Central memory CD4-positive, alpha-beta T cell (primary cell): Measurements from ENCODE around the gene AHR.

Experiments used
- DNase-seq: peaks from one replicate; pipeline ENCODE4 v3.0.0; 2022
- total RNA-seq, 3 experiments: gene quantifications; one replicate each; lab custom pipeline; 2026; lab: John Stamatoyannopoulos, UW

Gene AHR
- 95.9 to 226 (median 163) reads per million in 3 experiments for total RNA-seq

DNA sequence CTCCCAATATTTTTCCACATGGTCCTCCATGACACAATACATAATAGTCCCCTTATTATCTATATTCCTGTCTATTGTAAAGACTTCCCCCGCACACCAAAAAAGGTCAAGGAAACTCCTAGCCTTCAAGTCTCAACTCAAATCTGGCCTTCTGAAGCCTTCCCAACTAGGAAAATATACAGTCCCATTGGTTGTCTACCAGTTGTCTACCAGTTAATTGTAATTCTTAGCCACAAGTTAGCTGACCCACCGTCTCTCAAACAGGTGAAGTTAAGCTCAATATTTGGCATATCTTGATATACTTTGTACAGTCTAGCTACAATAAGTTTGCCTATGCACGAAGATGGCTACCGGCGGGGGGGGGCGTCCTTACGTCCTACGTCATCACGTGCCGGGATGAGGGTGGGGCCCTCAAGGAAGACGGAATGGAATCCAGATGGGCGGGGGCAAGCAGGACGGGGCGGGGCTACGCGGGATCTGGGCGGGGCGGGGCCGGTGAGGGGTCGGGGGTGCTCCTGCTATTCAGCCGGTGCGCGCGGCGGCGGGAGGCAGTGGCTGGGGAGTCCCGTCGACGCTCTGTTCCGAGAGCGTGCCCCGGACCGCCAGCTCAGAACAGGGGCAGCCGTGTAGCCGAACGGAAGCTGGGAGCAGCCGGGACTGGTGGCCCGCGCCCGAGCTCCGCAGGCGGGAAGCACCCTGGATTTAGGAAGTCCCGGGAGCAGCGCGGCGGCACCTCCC, at the start of gene AHR:
Gene AHR, plus strand, starts transcription at position 551 of the 738 bp plus-strand sequence. CDS start 613 bp downstream, outside the sequence.
- DNase-seq, result peak; percentile 81

DNA sequence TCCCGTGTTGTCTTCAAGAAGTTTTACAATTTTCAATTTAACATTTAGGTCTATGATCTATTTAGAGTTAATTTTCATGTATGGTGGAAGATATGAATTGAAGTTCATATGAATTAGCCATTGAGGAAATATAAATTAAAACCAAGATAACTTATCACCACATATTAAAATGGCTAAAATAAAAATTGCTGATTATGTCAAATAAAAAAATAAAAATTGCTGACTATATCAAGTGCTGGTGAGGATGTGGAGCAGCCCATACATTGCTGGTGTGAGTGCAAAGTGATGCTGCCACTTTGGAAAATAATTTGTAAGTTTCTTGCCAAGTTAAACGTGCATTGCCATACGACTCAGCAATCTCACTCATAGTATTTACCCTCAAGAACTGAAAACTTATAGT, 44.6 kb upstream of the AHR start:
- no peak for DNase-seq

DNA sequence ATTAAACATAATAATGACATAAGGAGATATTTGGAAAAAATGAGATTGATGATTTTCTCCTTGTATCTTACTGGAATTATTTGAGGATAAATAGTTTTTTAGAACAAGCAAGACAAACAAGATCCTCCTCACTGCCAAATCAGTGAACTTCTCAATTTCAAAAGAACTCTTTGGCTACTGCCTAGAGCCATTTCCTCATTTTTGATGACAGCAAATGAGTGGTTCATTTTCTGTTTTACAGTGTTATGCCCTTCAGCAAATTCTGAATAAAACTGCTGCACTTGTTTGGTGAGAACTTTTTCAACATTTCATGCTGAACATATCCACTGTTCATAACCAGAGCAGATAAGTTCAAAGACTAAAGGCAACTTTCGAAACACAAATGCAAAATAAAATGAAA, 42.5 kb upstream of the AHR start:
- no peak for DNase-seq

DNA sequence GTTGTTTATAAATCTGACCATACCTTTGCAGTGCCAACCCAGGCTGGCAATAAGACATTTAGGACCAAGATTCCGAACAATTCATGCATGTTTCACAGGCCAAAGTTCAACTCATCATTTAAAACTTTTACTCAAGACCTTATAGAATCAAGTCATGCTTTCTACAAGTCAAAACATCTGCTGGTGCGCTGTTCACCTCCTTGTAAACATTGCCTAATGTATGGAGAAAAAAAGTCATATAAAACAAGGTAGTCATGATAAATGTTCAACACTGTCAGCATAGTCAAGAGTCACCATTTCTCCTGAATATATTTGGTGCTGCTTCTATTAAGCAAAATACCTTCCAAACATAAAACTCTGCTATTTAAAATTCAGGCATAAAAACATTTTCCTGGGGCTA, 42.1 kb upstream of the AHR start:
- no peak for DNase-seq

DNA sequence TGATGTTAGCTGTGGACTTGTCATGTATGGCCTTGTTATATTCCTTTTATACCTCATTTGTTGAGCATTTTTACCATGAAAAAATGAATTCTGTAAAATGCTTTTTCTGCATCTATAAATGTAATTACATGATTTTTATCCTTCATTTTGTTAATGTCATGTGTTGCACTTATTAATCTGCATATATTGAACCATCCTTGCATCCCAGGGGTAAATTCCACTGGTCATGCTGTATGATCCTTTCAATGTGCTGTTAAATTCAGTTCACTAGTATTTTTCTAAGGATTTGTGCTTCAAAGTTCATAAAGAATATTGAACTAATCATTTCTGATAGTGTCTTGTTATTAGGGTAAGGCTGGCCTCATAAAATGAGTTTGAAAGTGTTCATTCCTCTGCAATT, 31.9 kb upstream of the AHR start:
- DNase-seq, result no peak

DNA sequence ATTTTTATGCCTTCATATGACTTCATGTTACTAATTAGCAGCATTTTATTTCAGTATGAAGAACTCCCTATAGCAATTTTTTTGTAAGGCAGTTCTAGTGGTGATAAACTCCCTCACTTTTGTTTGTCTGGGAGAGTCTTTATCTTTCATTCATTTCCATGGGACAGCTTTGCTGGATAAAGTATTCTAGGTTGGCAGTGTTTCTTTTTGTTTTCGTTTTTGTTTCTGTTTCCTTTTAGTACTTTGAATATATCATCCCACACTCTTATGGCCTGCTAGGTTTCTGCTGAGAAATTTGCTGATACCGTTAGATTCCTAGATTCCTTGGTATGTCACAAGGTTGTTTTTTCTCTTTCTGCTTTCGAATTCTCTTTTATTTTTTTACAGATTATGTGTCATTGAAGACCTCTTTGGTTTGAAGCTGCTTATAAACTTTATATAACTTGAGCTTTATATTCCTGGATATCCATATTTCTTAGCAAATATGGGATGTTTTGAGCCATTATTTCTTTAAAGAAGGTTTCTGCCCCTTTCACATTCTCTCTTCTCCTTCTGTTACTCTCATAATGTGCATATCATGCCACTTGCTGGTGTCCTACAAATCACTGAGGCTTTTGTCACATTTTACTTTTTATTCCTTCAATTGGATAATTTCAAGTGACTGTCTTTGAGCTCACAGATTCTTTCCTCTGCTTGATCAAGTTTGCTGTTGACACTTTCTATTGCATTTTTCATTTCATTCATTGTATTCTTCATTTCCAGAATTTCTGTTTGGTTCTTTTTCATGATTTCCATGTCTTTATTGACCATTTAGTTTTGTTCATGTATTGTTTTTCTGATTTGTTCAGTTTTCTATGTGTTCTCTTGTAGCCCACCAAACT, 28.9 kb upstream of the AHR start:
- no peak for DNase-seq

DNA sequence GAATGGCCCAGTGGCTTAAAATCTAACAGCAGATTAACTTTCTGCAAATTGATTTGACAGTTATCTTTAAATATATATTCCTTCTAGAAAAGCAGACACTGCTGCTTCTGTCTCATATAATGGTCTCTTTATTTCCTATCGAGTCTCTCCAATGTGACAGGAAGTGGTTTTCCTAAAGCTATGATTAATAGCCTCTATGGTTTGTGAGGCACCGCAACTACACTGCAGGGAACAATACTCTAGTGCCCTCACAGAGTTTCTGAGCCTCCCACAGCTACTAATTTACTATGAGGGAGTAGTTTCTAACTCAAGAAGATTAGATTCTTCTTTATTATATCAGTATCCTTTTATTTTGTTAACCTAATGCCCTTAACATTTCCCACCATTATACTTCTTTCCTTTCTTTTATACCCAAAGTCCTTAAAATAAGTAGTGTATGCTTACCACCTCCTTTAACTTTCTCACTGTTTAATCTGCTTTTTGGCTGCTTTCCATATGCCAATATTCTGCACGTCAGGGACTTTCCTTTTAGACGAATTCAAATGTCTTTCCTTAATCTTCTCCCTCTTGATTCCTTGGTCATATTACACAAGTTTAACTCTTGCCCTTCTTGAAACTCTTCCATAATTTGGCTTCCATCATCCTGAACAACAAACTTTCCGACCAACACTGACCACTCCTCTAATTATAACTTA, 23.8 kb upstream of the AHR start:
- no peak for DNase-seq

DNA sequence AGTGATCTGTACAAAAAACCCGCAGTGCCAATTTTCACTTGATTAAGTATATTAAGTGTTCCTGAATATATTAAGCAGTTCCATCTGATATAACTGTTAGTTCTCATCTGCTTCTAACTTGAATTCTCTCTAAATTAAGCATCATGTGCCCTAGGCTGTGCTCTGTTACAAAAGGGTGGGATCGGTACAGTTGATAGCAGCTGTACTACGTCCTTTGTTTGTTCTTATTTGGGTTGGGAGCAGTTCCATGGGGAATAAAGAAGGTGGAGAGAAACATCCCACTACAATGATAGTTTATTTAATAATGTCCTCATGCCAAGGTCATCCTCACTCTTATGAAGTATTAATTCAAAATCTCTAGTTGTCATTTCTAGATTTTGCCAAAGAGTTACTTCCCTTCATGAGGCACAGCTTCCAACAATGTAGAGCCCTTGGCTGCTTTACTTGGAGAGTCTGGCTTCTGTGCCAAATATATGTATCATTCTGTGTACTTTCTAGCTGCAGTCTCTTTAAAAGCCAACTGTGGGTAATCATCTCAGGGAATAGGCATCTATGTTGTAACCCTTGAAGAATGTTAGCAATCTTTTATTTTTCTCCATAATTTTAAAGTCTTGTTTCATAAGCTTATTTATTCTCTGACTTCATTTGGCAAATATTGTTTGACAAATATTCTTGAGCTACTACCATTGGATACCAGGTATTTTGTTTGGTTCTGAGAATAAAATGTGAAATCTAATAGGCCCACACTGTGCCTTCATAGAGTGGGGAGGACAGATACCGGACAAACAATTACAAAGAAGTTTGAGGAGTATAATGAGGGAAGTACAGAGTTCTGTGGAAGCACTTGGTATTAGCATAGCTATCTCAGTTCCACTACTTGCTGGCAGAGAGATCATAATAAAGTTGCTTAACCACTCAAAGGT, 22.4 kb upstream of the AHR start:
- DNase-seq, result no peak

DNA sequence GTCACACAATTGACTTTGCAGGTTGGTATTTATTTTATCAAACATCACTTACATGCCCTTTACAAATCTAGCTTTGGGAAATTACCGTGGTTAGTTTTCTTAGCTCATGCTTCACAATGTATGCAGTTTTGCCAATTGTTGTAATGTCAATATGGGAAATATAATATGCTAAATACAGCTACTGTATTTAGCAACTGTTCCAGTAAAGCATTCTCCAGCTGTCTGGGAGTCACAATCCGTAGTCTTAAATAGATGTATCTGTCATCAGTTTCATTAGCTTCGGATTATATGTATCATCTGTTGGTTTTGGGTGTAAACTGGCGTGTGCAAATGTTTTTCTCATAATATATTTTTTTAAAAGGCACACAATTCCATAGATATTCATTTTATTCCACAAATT, 19.4 kb upstream of the AHR start:
- DNase-seq, result no peak

DNA sequence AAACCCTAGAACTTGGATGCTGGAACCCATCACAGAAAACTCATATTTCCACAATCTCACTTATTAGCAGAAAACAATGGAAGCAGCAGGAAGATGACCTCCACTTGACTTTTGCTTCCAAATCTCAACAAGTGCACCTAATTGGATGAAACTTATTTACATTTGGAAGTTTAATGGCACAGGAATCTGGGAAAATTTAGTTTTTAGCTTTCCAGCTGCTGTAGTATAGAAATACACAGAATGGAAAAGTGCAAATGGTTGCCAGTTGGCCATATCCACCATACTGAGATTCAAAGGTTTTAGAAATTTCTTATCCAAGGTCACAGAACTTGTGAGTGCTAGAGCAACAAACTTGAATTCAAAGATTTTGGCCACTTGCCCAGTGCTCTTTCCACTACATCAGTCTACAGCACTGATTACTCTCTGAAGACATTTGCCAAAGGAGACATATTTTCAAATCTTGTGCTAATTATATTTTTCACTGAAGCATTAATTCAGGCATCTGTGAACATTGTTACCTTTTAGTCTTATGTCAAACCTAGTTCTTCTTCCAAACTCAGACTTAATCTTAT, 9.3 kb upstream of the AHR start:
- DNase-seq, result no peak

DNA sequence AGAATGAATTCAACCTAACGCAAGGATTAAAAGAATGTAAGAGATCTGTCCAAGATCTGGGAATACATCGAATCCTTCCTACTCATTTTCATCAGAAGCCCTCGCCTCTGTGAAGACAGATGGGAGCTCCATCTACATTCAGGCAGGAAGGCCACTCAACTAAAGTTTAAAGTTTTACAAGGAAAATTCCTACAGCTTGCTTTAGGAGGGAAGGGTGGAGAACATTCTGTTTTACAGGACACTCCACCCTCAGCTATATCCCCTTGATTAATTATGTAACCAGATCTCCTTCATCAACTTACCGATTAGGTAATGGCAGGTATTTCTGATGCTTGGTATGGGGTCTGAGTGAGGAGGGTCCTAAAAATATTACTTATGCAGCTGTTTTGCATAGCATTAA, 5.6 kb upstream of the AHR start:
- DNase-seq, result no peak

DNA sequence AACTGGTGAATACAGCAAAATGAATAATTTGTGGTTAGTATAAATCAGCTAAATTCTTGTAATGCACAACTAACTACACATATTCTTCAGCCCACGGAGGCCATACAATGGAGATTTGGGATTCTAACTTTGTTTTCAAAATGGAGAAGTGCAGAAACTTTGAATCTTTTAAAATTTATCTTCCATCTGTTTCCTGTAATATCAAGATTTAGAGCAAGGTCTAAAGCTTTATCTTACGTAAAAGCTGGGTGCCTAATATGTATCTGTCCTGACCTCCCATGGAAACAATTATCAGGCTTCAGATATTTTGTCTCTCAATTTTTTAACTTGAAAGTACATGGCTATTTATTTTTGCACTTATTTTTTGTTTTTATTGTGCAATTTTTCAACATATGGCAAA, 5.0 kb upstream of the AHR start:
- DNase-seq, result no peak

DNA sequence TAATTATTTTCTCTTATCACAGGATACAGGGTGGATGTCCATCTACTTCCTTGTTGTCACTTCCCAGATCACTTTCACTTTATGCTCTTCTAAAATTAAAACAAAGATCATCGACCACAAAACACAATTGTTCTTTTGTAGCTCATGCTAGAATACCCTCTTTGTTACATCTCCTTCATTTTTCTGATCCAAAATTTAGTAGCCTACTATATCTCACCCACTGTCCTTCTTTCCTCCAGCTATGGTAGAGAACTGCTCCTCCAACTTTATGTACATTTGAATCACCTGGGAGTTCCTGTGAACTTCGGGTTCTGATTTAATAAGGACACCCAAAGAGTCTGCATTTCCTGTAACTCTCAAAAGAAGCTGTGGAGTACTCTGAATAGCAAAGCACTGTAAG, 1.2 kb upstream of the AHR start:
- no peak for DNase-seq

DNA sequence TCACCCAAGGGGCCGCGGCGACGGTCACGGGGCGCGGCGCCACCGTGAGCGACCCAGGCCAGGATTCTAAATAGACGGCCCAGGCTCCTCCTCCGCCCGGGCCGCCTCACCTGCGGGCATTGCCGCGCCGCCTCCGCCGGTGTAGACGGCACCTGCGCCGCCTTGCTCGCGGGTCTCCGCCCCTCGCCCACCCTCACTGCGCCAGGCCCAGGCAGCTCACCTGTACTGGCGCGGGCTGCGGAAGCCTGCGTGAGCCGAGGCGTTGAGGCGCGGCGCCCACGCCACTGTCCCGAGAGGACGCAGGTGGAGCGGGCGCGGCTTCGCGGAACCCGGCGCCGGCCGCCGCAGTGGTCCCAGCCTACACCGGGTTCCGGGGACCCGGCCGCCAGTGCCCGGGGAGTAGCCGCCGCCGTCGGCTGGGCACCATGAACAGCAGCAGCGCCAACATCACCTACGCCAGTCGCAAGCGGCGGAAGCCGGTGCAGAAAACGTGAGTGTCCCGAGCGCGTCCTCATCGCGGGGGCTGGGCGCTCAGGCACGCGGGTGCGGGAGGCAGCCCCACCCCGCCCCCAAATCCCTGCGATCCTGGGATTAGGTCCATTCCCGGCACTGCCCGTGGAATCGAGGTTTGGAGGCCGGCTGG, 509 bp downstream of the AHR start:
- peak; percentile 64 for DNase-seq

DNA sequence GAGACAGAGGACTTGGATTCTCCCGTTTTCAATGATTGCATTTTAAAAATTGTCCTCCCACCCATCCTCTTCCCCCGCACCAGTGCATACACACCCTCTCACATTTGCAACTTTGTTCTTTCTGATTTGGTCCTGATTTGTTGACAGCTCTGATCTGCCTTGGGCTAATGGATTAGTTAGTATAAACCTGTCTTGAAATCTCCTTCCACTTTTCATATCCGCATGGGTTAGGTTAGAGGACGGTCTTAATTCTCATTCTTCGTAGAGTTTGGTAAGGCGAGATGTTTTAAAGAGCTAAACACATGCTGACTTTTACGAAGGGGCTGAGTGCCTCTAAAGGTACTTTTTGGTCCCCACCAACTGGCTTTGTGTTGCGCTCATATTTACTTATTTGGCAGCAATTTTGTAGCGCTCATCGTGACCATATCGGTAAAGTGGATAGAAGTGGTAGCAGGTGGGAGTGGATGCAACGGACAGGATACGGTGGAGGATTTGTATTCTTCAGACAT, 1.1 kb downstream of the AHR start:
- peak; percentile 40 for DNase-seq

DNA sequence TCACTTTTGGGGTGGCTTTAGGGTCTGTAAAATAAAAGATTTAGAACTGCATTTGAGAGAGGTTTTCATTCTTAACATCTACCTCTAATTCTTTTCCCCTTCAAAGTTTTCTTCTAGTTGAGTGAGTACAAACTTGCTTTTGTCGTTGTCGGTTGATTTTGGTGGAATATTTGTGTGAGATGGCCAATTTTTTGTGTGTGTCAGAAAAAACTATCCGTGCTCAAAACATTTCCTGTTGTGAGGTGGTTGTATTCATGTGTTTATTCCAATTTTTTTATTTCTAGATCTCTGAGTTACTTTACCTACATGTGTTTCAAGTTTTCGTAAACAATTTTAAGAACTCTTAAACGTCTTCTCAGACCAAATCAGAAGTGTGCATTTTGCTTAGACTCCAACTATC, 1.6 kb downstream of the AHR start:
- DNase-seq, result no peak

DNA sequence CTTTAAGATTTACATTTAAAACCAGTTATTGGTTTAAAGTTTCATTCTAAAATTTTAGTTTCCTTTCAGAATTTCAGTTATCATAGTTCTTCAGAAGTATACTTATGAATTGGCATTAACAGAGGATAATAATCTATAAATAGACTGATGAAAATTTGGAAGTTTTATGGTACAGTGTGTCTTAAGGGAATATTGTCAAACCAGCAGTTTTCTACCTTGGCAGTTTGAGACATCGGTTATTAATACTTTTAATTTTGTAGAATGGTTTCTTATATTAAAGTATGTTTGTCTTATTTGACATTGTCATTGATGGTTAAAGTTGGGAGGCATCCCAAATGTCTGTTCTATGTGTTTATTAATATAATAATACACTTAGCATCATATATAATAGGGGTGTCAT, 2.0 kb downstream of the AHR start:
- DNase-seq, result no peak

DNA sequence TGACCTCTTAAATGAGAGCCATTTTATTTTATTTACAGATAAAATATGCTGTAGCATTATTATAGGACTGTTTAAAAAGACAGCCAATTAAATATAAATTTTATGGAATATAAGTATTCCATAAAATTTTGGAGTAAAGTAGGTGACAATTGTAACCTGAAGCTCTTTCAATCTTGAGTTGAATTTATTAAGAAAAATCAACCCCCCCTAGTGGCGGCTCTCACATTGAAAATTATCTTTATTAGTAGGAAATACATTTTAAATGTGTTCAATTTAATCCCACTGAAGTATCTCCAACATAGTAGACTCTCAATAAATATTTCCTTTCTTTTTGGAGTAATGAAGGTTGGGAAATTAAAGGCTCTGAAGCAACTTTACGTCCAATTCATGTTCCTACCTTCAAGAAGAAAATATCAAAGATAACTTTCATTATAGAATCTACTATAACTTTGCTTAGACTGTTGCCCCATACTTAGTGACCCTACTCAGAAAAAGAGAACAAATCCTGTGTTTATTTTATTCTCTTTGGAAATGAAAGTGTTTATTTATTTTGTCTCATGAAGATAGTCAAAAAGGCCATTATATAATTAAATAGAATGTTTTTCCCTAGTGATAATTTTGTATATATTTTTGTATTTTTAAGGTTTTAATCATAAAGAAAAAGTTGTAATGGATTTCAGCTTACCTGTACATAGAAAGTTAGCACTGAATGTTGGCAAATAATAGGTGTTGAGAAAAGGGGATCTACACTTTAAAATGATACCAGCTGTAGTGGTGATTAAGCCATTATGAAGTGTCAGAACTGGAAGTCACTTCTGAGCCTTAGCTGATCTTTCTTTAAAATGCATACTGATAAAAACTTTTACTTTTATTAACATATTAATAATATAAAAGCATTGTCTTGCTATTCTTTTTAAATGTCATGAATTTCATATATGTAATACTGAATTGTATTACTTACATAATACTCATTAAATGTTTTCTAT, 3.3 kb downstream of the AHR start:
- peak; percentile 40 for DNase-seq

DNA sequence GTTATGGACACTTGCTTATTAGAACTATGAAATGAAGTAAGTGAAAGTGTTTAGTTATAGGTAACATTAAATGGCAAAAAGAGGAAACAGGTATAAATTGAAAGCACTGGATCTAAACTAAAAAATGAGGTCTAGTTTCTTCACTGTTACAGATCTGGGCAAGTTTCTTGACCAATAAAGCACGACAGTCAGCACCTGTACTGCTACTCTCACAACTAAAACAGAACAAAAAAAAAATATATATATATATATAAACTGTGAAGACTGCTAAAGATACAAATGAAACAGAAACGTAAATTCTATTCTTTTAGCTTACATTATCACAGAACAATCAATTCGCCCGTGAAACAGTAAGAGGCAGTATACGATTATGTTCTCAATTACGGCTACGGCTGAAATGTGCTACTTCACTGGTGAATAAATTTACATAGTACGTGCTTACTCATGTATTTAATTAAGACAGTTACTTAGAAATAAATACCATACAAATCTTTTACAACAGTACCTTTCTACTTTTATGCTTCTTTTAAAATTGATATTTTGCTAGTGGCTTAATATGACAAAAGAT, 4.2 kb downstream of the AHR start:
- DNase-seq, result peak; percentile 36

DNA sequence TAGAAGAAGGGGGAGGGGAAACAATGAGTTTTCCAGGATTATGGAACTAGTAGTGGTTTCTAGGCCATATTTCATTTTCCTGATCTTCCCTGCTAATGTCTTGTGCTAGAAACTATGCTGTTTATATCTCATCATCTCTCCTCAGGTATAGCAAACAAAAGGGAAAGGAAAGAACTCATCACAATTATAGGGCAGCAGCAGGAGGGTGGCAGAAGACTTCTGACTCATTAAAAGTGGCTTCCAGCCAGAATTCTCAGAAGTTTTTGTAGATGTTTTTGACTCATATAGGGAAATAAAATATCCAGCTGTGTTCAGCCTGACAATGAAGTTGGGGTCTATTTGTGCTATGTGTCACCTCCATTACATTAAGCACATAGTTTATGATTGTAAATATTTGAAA, 6.5 kb downstream of the AHR start:
- peak; percentile 47 for DNase-seq
